SJCRH30 (cell line): ENCODE measurements around the gene SMAD5. TPM values are rescaled to one million over a fixed set of nuclear protein-coding genes. Genes with fewer than 3 reads are reported as not detected.

ENCODE experiments used
- DNase-seq, 2 experiments: peaks; one replicate each; pipeline ENCODE4 v3.0.0-alpha.2; 2015 to 2020
- H3K27ac ChIP-seq: fragments of 250-450 bp; sonication (Bioruptor Pico); 2 replicates; pipeline ENCODE4 v1.5.1; 2020; ENCODE audit warnings: mild to moderate bottlenecking, moderate library complexity
- H3K27me3 ChIP-seq: fragments of 250-450 bp; sonication (Bioruptor Pico); 2 replicates; pipeline ENCODE4 v1.5.1; 2020; ENCODE audit warnings: mild to moderate bottlenecking, moderate library complexity
- H3K36me3 ChIP-seq: fragments of 250-450 bp; sonication (Bioruptor Pico); 2 replicates; pipeline ENCODE4 v1.5.1; 2020; ENCODE audit warnings: mild to moderate bottlenecking, moderate library complexity
- H3K4me1 ChIP-seq: fragments of 250-450 bp; sonication (Bioruptor Pico); 2 replicates; pipeline ENCODE4 v1.5.1; 2020; ENCODE audit warnings: mild to moderate bottlenecking, moderate library complexity
- H3K4me3 ChIP-seq: fragments of 250-450 bp; sonication (Bioruptor Pico); 2 replicates; pipeline ENCODE4 v1.5.1; 2020; ENCODE audit warnings: mild to moderate bottlenecking, moderate library complexity
- H3K9me3 ChIP-seq: fragments of 250-450 bp; sonication (Bioruptor Pico); replicated peaks from 2 replicates; pipeline ENCODE4 v1.5.1; 2020; ENCODE audit warnings: mild to moderate bottlenecking, moderate library complexity
- total RNA-seq: library from RNA; depleted of rRNA; stranded (reverse); fragments of >200 nt; shearing (Covaris generic); gene quantifications from 2 replicates; pipeline ENCODE4 v1.2.3, GENCODE V29; 2014

SMAD5 gene
- total RNA-seq, 1 experiment from 2014 or later: 79.5 TPM

- H3K36me3 ChIP-seq: 0 out of 2 replicates have a peak, but pooled peaks cover 2% of the 10 kb centered on the region
- peak; percentile 55 to 72 for DNase-seq
- H3K9me3 ChIP-seq: no peaks in the 10 kb centered on the region
- H3K4me3 ChIP-seq: peak overlapping the region; percentile 85
- peak overlapping the region; percentile 63 for H3K27ac ChIP-seq
- peaks cover 19% of the 10 kb centered on the region for H3K4me1 ChIP-seq
- no peaks in the 10 kb centered on the region for H3K27me3 ChIP-seq
Observed at GRCh38 chr5:136133222-136133921, 727 bp downstream of the SMAD5 start.

GRCh38 chr5:136133922-136134379 lies 1.3 kb downstream of the SMAD5 start:
- DNase-seq: no peak
- Histone ChIP-seq H3K9me3 (no peaks in the 10 kb centered on the region), H3K27ac (no peak overlapping the region), H3K36me3 (0 out of 2 replicates have a peak, but pooled peaks cover 7% of the 10 kb centered on the region), H3K27me3 (no peaks in the 10 kb centered on the region), H3K4me1 (peaks cover 15% of the 10 kb centered on the region), H3K4me3 (peak overlapping the region; percentile 85)

GRCh38 chr5:136134653-136135052 lies 2.0 kb downstream of the SMAD5 start:
- Histone ChIP-seq H3K4me1 (peaks cover 8% of the 10 kb centered on the region), H3K27me3 (no peaks in the 10 kb centered on the region), H3K9me3 (no peaks in the 10 kb centered on the region), H3K36me3 (0 out of 2 replicates have a peak, but pooled peaks cover 8% of the 10 kb centered on the region), H3K4me3 (peak overlapping the region; percentile 85), H3K27ac (no peak overlapping the region)
- DNase-seq: no peak

GRCh38 chr5:136135536-136135935 lies 2.9 kb downstream of the SMAD5 start:
- peaks cover 3% of the 10 kb centered on the region for H3K4me1 ChIP-seq
- no peak for DNase-seq

GRCh38 chr5:136137497-136138220 lies 5.0 kb downstream of the SMAD5 start:
- Histone ChIP-seq H3K27ac (no peak overlapping the region), H3K4me1 (peaks cover 3% of the 10 kb centered on the region), H3K36me3 (0 out of 2 replicates have a peak, but pooled peaks cover 8% of the 10 kb centered on the region), H3K4me3 (no peak overlapping the region), H3K9me3 (no peaks in the 10 kb centered on the region), H3K27me3 (no peaks in the 10 kb centered on the region)
- DNase-seq: no peak

More at GRCh38 chr5:136135536-136135935, 2.9 kb downstream of the SMAD5 start:
- Histone ChIP-seq H3K27ac (no peak overlapping the region), H3K36me3 (0 out of 2 replicates have a peak, but pooled peaks cover 8% of the 10 kb centered on the region), H3K27me3 (no peaks in the 10 kb centered on the region), H3K9me3 (no peaks in the 10 kb centered on the region), H3K4me3 (no peak overlapping the region)

- Histone ChIP-seq H3K27me3 (no peaks in the 10 kb centered on the region), H3K4me1 (peaks cover 3% of the 10 kb centered on the region; the same call in 1 of the 2 replicates), H3K9me3 (no peaks in the 10 kb centered on the region), H3K36me3 (0 out of 2 replicates have a peak, but pooled peaks cover 6% of the 10 kb centered on the region), H3K27ac (no peak overlapping the region), H3K4me3 (no peak overlapping the region)
- no peak for DNase-seq
Observed at GRCh38 chr5:136141561-136141960, 8.9 kb downstream of the SMAD5 start.

- H3K36me3 ChIP-seq: peaks cover 13% of the 10 kb centered on the region; the same call in 1 of the 2 replicates
- no peaks in the 10 kb centered on the region for H3K9me3 ChIP-seq
- no peak overlapping the region for H3K27ac ChIP-seq
- no peaks in the 10 kb centered on the region for H3K27me3 ChIP-seq
- H3K4me1 ChIP-seq: no peaks in the 10 kb centered on the region
- no peak for DNase-seq
- H3K4me3 ChIP-seq: no peak overlapping the region
Observed at GRCh38 chr5:136143312-136143711, 10.7 kb downstream of the SMAD5 start.

- peaks cover 14% of the 10 kb centered on the region; the same call in 1 of the 2 replicates for H3K36me3 ChIP-seq
- no peaks in the 10 kb centered on the region for H3K27me3 ChIP-seq
- H3K9me3 ChIP-seq: no peaks in the 10 kb centered on the region
- peak in 1 of 2 experiments; percentile 12 for DNase-seq
- no peak overlapping the region for H3K27ac ChIP-seq
- H3K4me1 ChIP-seq: no peaks in the 10 kb centered on the region
- H3K4me3 ChIP-seq: no peak overlapping the region
Observed at GRCh38 chr5:136143763-136144162, 11.1 kb downstream of the SMAD5 start.

GRCh38 chr5:136145030-136145429 lies 12.4 kb downstream of the SMAD5 start:
- DNase-seq: no peak
- H3K36me3 ChIP-seq: peaks cover 18% of the 10 kb centered on the region; the same call in 1 of the 2 replicates
- H3K4me3 ChIP-seq: no peak overlapping the region
- no peak overlapping the region for H3K27ac ChIP-seq
- no peaks in the 10 kb centered on the region for H3K9me3 ChIP-seq
- no peaks in the 10 kb centered on the region for H3K27me3 ChIP-seq
- H3K4me1 ChIP-seq: no peaks in the 10 kb centered on the region

- H3K36me3 ChIP-seq: peaks cover 20% of the 10 kb centered on the region; the same call in 1 of the 2 replicates
- no peak overlapping the region for H3K4me3 ChIP-seq
- H3K27ac ChIP-seq: no peak overlapping the region
- no peaks in the 10 kb centered on the region for H3K4me1 ChIP-seq
- H3K27me3 ChIP-seq: no peaks in the 10 kb centered on the region
- H3K9me3 ChIP-seq: no peaks in the 10 kb centered on the region
- DNase-seq: no peak
Observed at GRCh38 chr5:136146201-136146600, 13.6 kb downstream of the SMAD5 start.

- peaks cover 24% of the 10 kb centered on the region for H3K36me3 ChIP-seq
Observed at GRCh38 chr5:136147632-136148031, 15.0 kb downstream of the SMAD5 start.

GRCh38 chr5:136149891-136150290 lies 17.2 kb downstream of the SMAD5 start:
- H3K4me1 ChIP-seq: no peaks in the 10 kb centered on the region
- no peaks in the 10 kb centered on the region for H3K9me3 ChIP-seq
- DNase-seq: no peak
- H3K36me3 ChIP-seq: peaks cover 44% of the 10 kb centered on the region
- no peak overlapping the region for H3K27ac ChIP-seq
- H3K27me3 ChIP-seq: no peaks in the 10 kb centered on the region
- no peak overlapping the region for H3K4me3 ChIP-seq

More at GRCh38 chr5:136147632-136148031, 15.0 kb downstream of the SMAD5 start:
- H3K4me3 ChIP-seq: no peak overlapping the region
- no peaks in the 10 kb centered on the region for H3K4me1 ChIP-seq
- H3K9me3 ChIP-seq: no peaks in the 10 kb centered on the region
- H3K27me3 ChIP-seq: no peaks in the 10 kb centered on the region
- no peak for DNase-seq
- no peak overlapping the region for H3K27ac ChIP-seq

GRCh38 chr5:136153581-136154236 lies 21.1 kb downstream of the SMAD5 start:
- Histone ChIP-seq H3K9me3 (no peaks in the 10 kb centered on the region), H3K36me3 (peaks cover 68% of the 10 kb centered on the region), H3K27ac (no peak overlapping the region), H3K4me3 (no peak overlapping the region), H3K4me1 (no peaks in the 10 kb centered on the region), H3K27me3 (no peaks in the 10 kb centered on the region)
- no peak for DNase-seq

- Histone ChIP-seq H3K4me3 (no peak overlapping the region), H3K27ac (no peak overlapping the region), H3K4me1 (no peaks in the 10 kb centered on the region), H3K36me3 (peaks cover 64% of the 10 kb centered on the region), H3K27me3 (no peaks in the 10 kb centered on the region), H3K9me3 (no peaks in the 10 kb centered on the region)
- DNase-seq: no peak
Observed at GRCh38 chr5:136155078-136155477, 22.4 kb downstream of the SMAD5 start.

GRCh38 chr5:136155761-136156160 lies 23.1 kb downstream of the SMAD5 start:
- DNase-seq: no peak
- no peak overlapping the region for H3K27ac ChIP-seq

More at GRCh38 chr5:136155761-136156160, 23.1 kb downstream of the SMAD5 start:
- Histone ChIP-seq H3K27me3 (no peaks in the 10 kb centered on the region), H3K4me1 (no peaks in the 10 kb centered on the region), H3K9me3 (no peaks in the 10 kb centered on the region), H3K4me3 (no peak overlapping the region), H3K36me3 (peaks cover 67% of the 10 kb centered on the region)
